K562 (cell line): Measurements from ENCODE around the gene ZNF845. TPM values are rescaled to one million over a fixed set of nuclear protein-coding genes. Genes with fewer than 3 reads are reported as not detected.
A peak's percentile ranks its signal among the peaks of the same experiment; 100 is the strongest.

Source experiments
- ELF4 ChIP-seq: fragments of 450-650 bp; formaldehyde crosslinking; IDR thresholded peaks from 2 replicates; pipeline ENCODE4 v1.4.0; 2022; ENCODE audit warnings: missing genetic modification characterization
- HCFC1 ChIP-seq: IDR thresholded peaks from 2 replicates; pipeline ENCODE4 v1.6.1; 2012; ENCODE audit warnings: low read depth, low read length, improper control_type of control experiment
- KLF13 ChIP-seq: fragments of 450-650 bp; IDR thresholded peaks from 2 replicates; pipeline ENCODE4 v1.6.1; 2016; ENCODE audit warnings: missing genetic modification characterization, low read depth, mild to moderate bottlenecking, missing compliant biosample characterization, moderate library complexity, borderline replicate concordance
- NR2C2 ChIP-seq, 2 experiments: fragments of 200-800 bp in 1 of 2; sonication (Bioruptor generic) in 1 of 2; sonication (generic) in 1 of 2; formaldehyde crosslinking in 1 of 2; IDR thresholded peaks; 2 replicates each; pipeline versions ENCODE4 v1.6.1 to v1.8.0; 2016 to 2022; ENCODE audit warnings: mild to moderate bottlenecking in 1 of 2, missing compliant biosample characterization in 1 of 2, missing genetic modification characterization in 1 of 2, missing genetic modification reagents in 1 of 2
- POLR2A ChIP-seq: fragments of 450-650 bp; conservative IDR thresholded peaks from 2 replicates; pipeline ENCODE4 v1.6.1; 2016
- POLR2AphosphoS2 ChIP-seq: IDR thresholded peaks from 2 replicates; pipeline ENCODE4 v1.6.1; 2012; ENCODE audit warnings: low read length, improper control_type of control experiment
- POLR2AphosphoS5 ChIP-seq: IDR thresholded peaks from 2 replicates; pipeline ENCODE4 v1.6.1; 2011; ENCODE audit warnings: mild to moderate bottlenecking, low read depth, low read length, moderate library complexity; ENCODE audit not compliant: control insufficient read depth, insufficient read depth
- SP1 ChIP-seq: sonication (generic); formaldehyde crosslinking; IDR thresholded peaks from 2 replicates; pipeline ENCODE4 v1.8.1; 2022; ENCODE audit warnings: mild to moderate bottlenecking, missing genetic modification reagents
- polyA plus RNA-seq, 8 experiments: library from polyadenylated mRNA; depleted of rRNA in 4 of 8; stranded (reverse) in 5 of 8; unstranded in 3 of 8; fragments of >200 nt; fragmentation: Nextera tagmentation in 2 of 8; fragmentation: Illumina TruSeq in 1 of 8; extraction: Ambion mirVana in 2 of 8; extraction: Trizol in 1 of 8; gene quantifications; 2 replicates each; pipeline versions ENCODE4 v1.2.1 to v1.2.3, GENCODE V29; 2011 to 2014; ENCODE audit warnings: inconsistent platforms in 1 of 8, missing spikeins in 1 of 8
- total RNA-seq, 7 experiments: library from RNA; depleted of rRNA in 6 of 7; stranded (reverse); fragments of >200 nt in 6 of 7; fragmentation: Illumina TruSeq in 2 of 7; extraction: Trizol in 2 of 7; gene quantifications; 2 replicates each; pipeline versions ENCODE4 v1.2.1 to v1.2.3, GENCODE V29; 2011 to 2021; ENCODE audit warnings: low replicate concordance in 1 of 7
- TF ChIP-seq, protein P1 (sequence below): fragments of 250-450 bp; sonication (Bioruptor Pico); IDR thresholded peaks from 2 replicates; pipeline ENCODE4 v1.5.0; 2021
- TF ChIP-seq, protein P2 (sequence below), 2 experiments: fragments of 450-650 bp; IDR thresholded peaks; 2 replicates each; pipeline ENCODE4 v1.6.1; 2016; ENCODE audit warnings: mild to moderate bottlenecking in 2 of 2, borderline replicate concordance in 1 of 2, low read depth in 1 of 2, moderate library complexity in 1 of 2
- TF ChIP-seq, protein P3 (sequence below): IDR thresholded peaks from 2 replicates; pipeline ENCODE4 v1.6.1; 2011; ENCODE audit warnings: borderline replicate concordance, low read depth, mild to moderate bottlenecking, moderate library complexity, low read length; ENCODE audit not compliant: insufficient read depth, poor library complexity, severe bottlenecking
- TF ChIP-seq, protein P4 (sequence below): fragments of 250-450 bp; sonication (Bioruptor Pico); IDR thresholded peaks from 2 replicates; pipeline ENCODE4 v1.8.0; 2021; ENCODE audit warnings: mild to moderate bottlenecking, moderate library complexity

ZNF845 gene
- total and polyA plus RNA-seq, 9 of the 15 experiments (the other 6 are each of a cell fraction or from before 2014, with no cell fraction given): 1.9 to 13.2 (median 6.4) TPM

DNA sequence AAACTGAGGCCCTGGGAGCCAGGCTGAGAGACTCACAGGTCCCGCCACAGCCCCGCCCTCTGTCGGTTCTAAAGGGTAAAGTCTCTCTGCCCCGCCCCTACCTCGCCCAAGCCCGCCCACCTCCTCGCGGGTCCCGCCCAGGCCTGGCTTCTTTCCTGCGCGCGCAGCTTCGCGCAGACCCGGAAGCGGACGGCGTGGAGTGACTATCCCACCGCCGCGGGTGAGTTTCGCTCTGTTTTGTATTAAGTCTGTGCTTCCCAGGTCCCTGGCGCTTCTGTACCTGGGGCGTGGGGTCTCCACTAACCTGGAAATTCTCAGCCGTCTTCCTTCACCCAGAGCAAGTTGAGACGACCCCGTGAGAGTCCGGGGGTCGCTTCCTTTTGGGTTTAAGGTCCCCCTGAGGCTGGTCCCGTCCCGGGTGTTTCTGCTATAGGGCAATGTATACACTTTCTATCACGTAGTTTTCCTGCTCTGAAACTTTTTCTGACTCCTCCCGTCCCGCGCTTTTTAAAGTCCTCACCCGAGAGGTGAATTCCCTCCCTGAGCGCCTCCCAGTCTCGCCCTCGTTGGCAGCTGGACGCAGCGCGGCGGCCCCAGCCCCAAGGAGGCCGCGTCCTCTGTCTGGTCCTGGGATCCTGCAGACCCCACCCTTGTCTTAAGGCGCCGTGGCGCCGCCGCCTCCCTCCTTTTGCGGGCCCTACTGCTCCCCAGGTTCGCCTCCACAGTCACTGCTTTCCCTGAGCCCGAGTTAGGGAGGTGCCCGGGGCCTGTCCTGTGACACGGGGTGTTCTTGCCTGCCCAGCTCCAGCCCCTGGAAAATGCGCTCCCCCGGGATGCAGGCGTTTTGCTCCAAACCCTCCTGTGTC, 61.7 kb downstream of the ZNF845 start, which contains the start of gene ZNF765 (continued):
- TF ChIP-seq NR2C2 (CRISPR knock-in tag; IDR thresholded peaks at IDR 0.05): no peak
- no peak for TF ChIP-seq NR2C2 (tag; IDR thresholded peaks at IDR 0.05)
- peak; percentile 54; the same call in 1 of the 2 replicates for TF ChIP-seq POLR2AphosphoS2
- TF ChIP-seq, protein P1, sequence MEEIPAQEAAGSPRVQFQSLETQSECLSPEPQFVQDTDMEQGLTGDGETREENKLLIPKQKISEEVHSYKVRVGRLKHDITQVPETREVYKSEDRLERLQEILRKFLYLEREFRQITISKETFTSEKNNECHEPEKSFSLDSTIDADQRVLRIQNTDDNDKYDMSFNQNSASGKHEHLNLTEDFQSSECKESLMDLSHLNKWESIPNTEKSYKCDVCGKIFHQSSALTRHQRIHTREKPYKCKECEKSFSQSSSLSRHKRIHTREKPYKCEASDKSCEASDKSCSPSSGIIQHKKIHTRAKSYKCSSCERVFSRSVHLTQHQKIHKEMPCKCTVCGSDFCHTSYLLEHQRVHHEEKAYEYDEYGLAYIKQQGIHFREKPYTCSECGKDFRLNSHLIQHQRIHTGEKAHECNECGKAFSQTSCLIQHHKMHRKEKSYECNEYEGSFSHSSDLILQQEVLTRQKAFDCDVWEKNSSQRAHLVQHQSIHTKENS (CRISPR knock-in tag): no peak
- TF ChIP-seq HCFC1: peak; percentile 14; the same call in 1 of the 2 replicates
- TF ChIP-seq KLF13: no peak
- TF ChIP-seq POLR2AphosphoS5: peak; percentile 77
- TF ChIP-seq ELF4 (CRISPR knock-in tag): peak; percentile 67
- TF ChIP-seq, protein P2, sequence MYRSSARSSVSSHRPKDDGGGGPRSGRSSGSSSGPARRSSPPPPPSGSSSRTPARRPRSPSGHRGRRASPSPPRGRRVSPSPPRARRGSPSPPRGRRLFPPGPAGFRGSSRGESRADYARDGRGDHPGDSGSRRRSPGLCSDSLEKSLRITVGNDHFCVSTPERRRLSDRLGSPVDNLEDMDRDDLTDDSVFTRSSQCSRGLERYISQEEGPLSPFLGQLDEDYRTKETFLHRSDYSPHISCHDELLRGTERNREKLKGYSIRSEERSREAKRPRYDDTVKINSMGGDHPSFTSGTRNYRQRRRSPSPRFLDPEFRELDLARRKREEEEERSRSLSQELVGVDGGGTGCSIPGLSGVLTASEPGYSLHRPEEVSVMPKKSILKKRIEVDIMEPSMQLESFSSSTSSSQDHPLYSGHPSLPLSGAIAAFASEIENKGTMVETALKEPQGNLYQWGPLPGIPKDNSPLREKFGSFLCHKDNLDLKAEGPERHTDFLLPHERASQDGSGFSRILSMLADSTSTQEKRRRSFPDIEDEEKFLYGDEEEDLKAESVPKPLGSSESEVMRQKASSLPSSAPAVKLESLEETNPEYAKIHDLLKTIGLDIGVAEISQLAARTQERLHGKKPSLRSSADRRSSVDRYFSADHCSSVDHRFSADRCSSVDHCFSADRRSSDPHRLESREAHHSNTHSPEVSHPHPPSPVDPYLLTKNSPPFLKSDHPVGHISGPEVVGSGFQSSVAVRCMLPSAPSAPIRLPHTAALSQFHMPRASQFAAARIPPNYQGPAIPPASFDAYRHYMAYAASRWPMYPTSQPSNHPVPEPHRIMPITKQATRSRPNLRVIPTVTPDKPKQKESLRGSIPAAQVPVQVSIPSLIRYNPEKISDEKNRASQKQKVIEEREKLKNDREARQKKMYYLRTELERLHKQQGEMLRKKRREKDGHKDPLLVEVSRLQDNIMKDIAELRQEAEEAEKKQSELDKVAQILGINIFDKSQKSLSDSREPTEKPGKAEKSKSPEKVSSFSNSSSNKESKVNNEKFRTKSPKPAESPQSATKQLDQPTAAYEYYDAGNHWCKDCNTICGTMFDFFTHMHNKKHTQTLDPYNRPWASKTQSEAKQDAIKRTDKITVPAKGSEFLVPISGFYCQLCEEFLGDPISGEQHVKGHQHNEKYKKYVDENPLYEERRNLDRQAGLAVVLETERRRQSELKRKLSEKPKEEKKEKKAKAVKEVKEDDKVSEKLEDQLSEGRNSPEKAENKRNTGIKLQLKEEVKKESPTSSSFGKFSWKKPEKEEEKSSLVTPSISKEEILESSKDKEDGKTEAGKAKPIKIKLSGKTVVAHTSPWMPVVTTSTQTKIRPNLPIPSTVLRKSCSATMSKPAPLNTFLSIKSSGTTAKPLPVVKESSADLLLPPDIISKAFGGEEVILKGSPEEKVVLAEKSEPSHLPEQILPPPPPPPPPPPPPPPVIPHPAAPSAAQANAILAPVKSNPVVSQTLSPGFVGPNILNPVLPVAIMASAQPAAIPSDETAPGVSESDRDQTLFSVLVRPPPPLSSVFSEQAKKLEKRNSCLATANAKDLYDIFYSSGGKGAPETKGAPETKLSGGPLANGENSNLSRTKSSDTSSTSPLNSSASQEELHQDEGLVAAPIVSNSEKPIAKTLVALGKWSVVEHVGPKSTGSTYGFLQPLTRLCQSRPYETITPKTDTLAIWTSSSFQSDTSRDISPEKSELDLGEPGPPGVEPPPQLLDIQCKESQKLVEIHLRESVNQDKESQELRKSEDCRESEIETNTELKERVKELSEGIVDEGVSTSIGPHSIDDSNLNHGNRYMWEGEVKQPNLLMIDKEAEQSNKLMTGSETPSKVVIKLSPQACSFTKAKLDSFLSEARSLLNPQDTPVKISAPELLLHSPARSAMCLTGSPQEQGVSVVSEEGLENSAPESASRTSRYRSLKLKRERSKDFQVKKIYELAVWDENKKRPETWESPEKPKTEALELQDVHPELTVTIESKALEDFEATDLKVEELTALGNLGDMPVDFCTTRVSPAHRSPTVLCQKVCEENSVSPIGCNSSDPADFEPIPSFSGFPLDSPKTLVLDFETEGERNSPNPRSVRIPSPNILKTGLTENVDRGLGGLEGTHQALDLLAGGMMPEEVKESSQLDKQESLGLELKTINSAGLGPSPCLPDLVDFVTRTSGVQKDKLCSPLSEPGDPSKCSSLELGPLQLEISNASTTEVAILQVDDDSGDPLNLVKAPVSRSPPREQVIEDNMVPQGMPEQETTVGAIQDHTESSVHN (IDR thresholded peaks at IDR 0.05; ENCODE audit: borderline replicate concordance in 1 of 2, low read depth in 1 of 2): no peak
- TF ChIP-seq POLR2A: peak; percentile 87
- TF ChIP-seq, protein P3, sequence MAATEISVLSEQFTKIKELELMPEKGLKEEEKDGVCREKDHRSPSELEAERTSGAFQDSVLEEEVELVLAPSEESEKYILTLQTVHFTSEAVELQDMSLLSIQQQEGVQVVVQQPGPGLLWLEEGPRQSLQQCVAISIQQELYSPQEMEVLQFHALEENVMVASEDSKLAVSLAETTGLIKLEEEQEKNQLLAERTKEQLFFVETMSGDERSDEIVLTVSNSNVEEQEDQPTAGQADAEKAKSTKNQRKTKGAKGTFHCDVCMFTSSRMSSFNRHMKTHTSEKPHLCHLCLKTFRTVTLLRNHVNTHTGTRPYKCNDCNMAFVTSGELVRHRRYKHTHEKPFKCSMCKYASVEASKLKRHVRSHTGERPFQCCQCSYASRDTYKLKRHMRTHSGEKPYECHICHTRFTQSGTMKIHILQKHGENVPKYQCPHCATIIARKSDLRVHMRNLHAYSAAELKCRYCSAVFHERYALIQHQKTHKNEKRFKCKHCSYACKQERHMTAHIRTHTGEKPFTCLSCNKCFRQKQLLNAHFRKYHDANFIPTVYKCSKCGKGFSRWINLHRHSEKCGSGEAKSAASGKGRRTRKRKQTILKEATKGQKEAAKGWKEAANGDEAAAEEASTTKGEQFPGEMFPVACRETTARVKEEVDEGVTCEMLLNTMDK: peak; percentile 86
- TF ChIP-seq, protein P4, sequence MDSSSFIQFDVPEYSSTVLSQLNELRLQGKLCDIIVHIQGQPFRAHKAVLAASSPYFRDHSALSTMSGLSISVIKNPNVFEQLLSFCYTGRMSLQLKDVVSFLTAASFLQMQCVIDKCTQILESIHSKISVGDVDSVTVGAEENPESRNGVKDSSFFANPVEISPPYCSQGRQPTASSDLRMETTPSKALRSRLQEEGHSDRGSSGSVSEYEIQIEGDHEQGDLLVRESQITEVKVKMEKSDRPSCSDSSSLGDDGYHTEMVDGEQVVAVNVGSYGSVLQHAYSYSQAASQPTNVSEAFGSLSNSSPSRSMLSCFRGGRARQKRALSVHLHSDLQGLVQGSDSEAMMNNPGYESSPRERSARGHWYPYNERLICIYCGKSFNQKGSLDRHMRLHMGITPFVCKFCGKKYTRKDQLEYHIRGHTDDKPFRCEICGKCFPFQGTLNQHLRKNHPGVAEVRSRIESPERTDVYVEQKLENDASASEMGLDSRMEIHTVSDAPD: no peak
- peak; percentile 85 for TF ChIP-seq SP1 (CRISPR knock-in tag)
